GM19397 (cell line): ENCODE data around the gene CD163.
"Not testable (repeated sequence)": the region's sequence is repeated elsewhere in the genome, so short reads cannot be mapped to it uniquely, and the experiment has no call there.

Source experiments
- ATAC-seq: cut with Tn5 transposase; IDR thresholded peaks from one replicate; pipeline ENCODE4 v1.9.1; 2021; ENCODE audit warnings: mild to moderate bottlenecking, moderate library complexity; ENCODE audit not compliant: unreplicated experiment

The CD163 gene

GRCh38 chr12:7451756-7452155 lies 51.8 kb downstream of the CD163 start:
- ATAC-seq = no peak

DNA sequence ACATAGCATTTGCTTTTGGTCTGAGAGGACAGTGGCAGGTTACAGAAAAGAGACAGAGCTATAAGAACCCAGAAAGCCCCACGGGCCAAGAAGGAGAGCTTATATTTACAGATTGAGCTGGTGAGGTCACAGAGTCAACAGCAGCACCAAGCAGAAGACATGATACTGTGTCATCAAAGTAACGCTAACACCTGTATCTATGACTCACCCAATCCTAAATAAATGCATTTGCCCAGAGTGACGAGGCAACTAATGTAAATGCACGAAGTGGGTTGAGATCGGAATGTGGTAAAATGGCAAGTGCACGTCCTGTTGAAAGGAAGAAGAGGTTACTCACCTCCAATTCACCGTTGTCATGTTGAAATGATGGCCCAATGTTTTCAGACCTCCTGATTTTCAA lies 52.9 kb downstream of the CD163 start:
- ATAC-seq = no peak

DNA sequence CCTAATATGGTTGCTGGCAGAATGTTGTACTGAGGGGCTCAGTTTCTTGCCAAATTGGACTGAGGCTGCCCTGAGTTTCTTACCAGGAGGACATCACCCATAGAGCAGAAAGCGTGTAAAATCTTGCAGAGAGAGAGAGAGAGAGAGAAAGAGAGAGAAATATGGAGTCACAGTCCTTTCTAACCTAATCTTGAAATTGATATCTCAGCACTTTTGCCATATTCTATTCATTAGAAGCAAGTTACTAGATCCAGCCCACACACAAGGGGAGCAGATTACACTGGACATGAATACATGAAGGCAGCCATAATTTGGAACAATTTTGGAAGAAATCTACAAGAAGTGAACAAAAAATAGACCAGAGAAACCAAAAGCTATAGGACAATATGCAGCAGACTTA lies 55.5 kb downstream of the CD163 start:
- no peak for ATAC-seq

DNA sequence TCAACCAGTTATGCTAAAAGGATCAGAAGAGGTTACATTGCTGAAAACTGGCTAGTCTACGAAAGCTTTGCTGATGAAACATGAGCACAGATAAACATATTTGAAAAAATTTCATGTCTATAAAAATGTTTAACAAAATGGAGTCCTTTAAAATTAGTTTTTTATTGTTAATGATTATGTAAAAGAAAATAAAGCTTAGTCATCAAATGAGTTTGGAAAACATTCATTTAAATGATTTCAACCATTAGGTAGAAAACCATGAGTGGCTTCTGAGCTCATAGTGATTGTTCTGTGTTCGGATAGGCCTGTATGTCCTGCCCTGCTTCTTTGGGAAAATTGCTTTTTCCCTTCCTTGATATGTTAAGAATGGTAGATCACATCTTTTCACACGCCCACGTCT lies 59.0 kb downstream of the CD163 start:
- no peak for ATAC-seq

- ATAC-seq = no peak
Observed at GRCh38 chr12:7444076-7444475, 59.5 kb downstream of the CD163 start, which contains the start of gene CD163L1. CD163L1 (minus strand) TSS chr12:7444153; CDS start chr12:7444127, 26 bp downstream.

DNA sequence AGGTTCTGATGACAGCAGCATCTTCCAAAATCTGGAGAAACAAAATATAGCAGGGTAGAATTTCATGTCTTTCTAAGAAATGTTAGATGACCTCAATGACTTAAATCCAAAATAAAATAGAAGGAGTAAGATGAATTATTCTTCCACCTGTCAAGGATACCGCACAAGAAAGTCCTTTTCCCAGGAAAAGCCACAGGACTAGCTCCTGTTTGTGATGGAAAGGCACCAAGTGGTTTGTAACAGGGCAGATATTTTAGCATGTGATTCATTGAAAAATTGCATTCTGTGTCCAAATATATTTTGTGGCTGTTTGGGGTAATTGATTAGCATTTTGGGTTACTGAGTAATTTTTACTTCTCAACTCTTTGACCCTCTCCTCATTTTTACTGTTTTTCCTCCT lies 62.4 kb downstream of the CD163 start:
- ATAC-seq = no peak

DNA sequence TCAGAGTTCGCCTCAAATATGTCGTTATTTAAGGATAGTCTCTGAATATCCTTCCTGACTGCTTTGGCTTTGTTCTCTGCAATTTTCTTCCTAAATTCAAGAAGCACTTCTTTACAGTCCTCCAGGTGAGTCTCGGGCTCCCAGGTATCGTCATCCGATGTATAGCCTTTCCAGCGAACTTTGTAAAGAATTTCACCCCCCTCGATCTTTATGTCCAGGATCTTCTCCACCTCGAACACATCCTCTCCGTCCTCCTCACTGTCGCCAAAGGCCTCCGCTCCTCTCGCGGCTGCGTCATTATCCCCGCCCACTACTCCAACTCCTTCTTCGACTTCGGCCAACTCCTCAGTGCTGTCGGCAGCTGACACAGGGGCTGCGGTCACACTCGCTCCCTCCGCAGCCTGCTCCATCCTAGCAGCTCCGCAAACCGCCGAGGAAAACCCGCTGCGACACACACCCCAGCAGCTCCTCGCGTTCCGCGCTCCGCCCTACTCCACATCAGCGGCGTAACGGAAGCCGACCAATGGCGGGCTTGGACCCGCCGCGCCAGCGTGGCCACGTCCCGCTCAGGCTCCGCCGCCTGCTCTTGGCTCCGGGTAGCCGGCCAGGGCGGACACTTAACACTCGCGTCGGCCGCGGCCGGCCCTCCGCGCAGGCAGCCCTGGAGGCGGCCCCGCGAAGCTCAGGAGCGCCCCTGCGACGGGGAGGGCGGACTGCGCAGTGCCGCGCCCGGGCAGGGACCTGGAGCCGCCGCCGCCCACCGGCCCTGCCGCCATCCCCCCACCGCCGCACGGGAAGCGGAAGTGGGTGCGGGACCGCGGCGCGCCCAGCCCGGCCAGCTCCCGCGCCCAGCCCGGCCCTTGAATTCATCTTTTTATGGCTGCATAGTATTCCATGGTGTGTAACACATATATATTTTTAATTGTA lies 63.7 kb downstream of the CD163 start:
- no peak for ATAC-seq

GRCh38 chr12:7438291-7438995 lies 65.1 kb downstream of the CD163 start:
- not testable (repeated sequence) for ATAC-seq

- ATAC-seq = not testable (repeated sequence)
Observed at GRCh38 chr12:7437494-7437893, 66.1 kb downstream of the CD163 start.

- ATAC-seq = no peak
Observed at GRCh38 chr12:7434670-7435069, 68.9 kb downstream of the CD163 start.

GRCh38 chr12:7433276-7433822 lies 70.2 kb downstream of the CD163 start:
- no peak for ATAC-seq

GRCh38 chr12:7431993-7432685 lies 71.4 kb downstream of the CD163 start:
- no peak for ATAC-seq
